Measurements from ENCODE around the gene WDR72. TPM values are rescaled to one million over a fixed set of nuclear protein-coding genes. Genes with fewer than 3 reads are reported as not detected.
"Not testable (repeated sequence)": the region's sequence is repeated elsewhere in the genome, so short reads cannot be mapped to it uniquely, and the experiment has no call there.

WDR72 gene
- total RNA-seq, 4 donors from 2014 or later = not detected

GRCh38 chr15:53786401-53786800 is 26.9 kb upstream of the WDR72 start:
- TF ChIP-seq CTCF (IDR thresholded peaks at IDR 0.05) = no peak
- ATAC-seq (ENCODE audit: low FRiP score) = no peak
- DNase-seq (ENCODE audit: low spot score) = no peak

DNA sequence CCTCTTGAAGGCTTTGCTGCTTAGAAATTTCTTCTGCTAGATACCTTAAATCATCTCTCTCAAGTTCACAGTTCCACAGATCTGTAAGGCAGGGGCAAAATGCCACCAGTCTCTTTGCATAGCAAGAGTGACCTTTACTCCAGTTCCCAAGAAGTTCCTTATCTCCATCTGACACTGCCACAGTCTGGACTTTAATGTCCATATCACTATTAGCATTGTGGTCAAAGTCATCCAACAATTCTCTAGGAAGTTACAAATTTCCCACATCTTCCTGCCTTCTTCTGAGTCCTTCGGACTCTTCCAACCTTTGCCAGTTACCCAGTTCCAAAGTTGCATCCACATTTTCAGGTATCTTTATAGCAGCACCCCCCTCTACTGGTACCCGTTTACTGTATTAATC is 25.8 kb upstream of the WDR72 start:
- ATAC-seq (ENCODE audit: low FRiP score); DNase-seq (ENCODE audit: low spot score): not testable (repeated sequence)

GRCh38 chr15:53762916-53763315 is 3.5 kb upstream of the WDR72 start:
- no peak for ATAC-seq (ENCODE audit: low FRiP score)
- DNase-seq (ENCODE audit: low spot score) = no peak
- no peak for TF ChIP-seq CTCF (IDR thresholded peaks at IDR 0.05)

GRCh38 chr15:53758412-53758811 is 1.1 kb downstream of the WDR72 start:
- no peak for TF ChIP-seq CTCF (IDR thresholded peaks at IDR 0.05)
- ATAC-seq (ENCODE audit: low FRiP score) (no peak), DNase-seq (ENCODE audit: low spot score) (no peak)

- DNase-seq (ENCODE audit: low spot score) = no peak
- no peak for ATAC-seq (ENCODE audit: low FRiP score)
- TF ChIP-seq CTCF (IDR thresholded peaks at IDR 0.05) = no peak
Measured at GRCh38 chr15:53757906-53758305, 1.6 kb downstream of the WDR72 start.

DNA sequence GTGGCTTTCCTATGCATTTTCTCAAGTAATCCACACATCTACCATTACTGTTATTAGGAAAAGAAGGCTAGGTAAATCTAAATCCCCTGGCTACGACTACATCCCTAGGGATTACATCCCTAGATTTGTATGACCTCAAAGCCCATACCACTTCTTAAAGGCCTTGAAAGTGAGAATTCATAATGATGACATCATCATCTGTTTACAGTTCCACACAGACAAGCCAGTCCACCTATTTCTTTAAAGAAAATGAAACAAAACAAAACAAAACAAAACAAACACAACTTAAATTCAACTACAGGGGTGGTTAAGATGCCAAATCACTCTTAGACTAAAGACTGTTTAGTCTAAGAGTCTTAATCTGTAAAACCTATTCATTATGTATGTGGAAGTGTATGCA is 5.7 kb downstream of the WDR72 start:
- ATAC-seq (ENCODE audit: low FRiP score) (no peak), DNase-seq (ENCODE audit: low spot score) (no peak)
- no peak for TF ChIP-seq CTCF (IDR thresholded peaks at IDR 0.05)

DNA sequence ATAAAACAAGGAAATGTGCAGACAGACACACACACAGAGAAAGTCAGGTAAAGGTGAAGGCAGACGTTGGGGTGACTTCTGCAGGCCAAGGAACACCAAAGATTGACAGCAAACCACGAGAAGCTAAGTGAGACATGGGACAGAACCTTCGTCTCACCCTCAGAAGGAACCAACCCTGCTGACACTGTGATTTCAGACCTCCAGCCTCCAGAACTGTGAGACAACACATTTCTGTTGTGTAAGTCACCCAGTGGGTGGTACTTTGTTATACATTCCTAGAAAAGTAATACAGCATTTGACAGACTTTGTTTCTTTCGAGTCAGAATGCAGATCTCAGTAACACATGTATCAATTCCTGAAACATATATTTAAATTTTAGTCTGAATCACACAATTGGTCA is 7.1 kb downstream of the WDR72 start:
- TF ChIP-seq CTCF (IDR thresholded peaks at IDR 0.05) = no peak
- no peak for DNase-seq (ENCODE audit: low spot score)
- no peak for ATAC-seq (ENCODE audit: low FRiP score)

GRCh38 chr15:53747501-53748068 is 11.9 kb downstream of the WDR72 start:
- DNase-seq (ENCODE audit: low spot score) (no peak), ATAC-seq (ENCODE audit: low FRiP score) (no peak)
- no peak for TF ChIP-seq CTCF (IDR thresholded peaks at IDR 0.05)

All from omental fat pad (tissue), 4 donors.